IMR-90 (cell line): ENCODE measurements around the gene RPUSD1. TPM values are rescaled to one million over a fixed set of nuclear protein-coding genes. Genes with fewer than 3 reads are reported as not detected.

Source experiments
- ATAC-seq: fragments of 200-7000 bp; cut with Tn5 transposase; 2 replicates; pipeline ENCODE4 v1.9.1; 2020; ENCODE audit warnings: low read depth, mild to moderate bottlenecking, moderate library complexity
- BruUV-seq: library from RNA; stranded (reverse); fragments of 400-500 nt; replicated peaks from 2 replicates; lab custom pipeline; 2021; lab: Mats Ljungman, UMichigan
- CTCF ChIA-PET: fragments of 300-600 bp; formaldehyde crosslinking; extraction: SDS; loops from one replicate; lab custom pipeline; 2021; ENCODE audit warnings: antibody characterized with exemption; lab: Yijun Ruan, JAX
- POLR2A ChIA-PET: fragments of 300-600 bp; sonication (Branson Sonifier 250); formaldehyde crosslinking; loops from one replicate; lab custom pipeline; 2022; ENCODE audit warnings: antibody characterized with exemption; ENCODE audit not compliant: unreplicated experiment; lab: Charles Lee
- DNase-seq: peaks from one replicate; pipeline ENCODE4 v3.0.0; 2013
- H2AFZ ChIP-seq: replicated peaks from 2 replicates; pipeline ENCODE3; 2013; ENCODE audit warnings: low read length, mild to moderate bottlenecking; ENCODE audit not compliant: poor library complexity
- H2AK5ac ChIP-seq: 2 replicates; pipeline ENCODE4 v1.6.1; 2013; ENCODE audit warnings: low read depth, low read length, inconsistent platforms
- H2AK9ac ChIP-seq: replicated peaks from 2 replicates; pipeline ENCODE3; 2013; ENCODE audit warnings: mild to moderate bottlenecking, low read depth, low read length, moderate library complexity; ENCODE audit not compliant: poor library complexity
- H2BK120ac ChIP-seq: 2 replicates; pipeline ENCODE4 v1.6.1; 2013; ENCODE audit warnings: low read depth, low read length, inconsistent platforms
- H2BK15ac ChIP-seq: 3 replicates; pipeline ENCODE4 v1.6.1; 2013; ENCODE audit warnings: low read depth, low read length, inconsistent platforms
- H2BK20ac ChIP-seq: 2 replicates; pipeline ENCODE4 v1.6.1; 2013; ENCODE audit warnings: low read depth, mild to moderate bottlenecking, inconsistent platforms, low read length, moderate library complexity
- H2BK5ac ChIP-seq: 2 replicates; pipeline ENCODE4 v1.6.1; 2013; ENCODE audit warnings: mild to moderate bottlenecking, low read depth, low read length, inconsistent platforms; ENCODE audit not compliant: poor library complexity, severe bottlenecking
- H3K14ac ChIP-seq: replicated peaks from 2 replicates; pipeline ENCODE4 v1.6.1; 2013; ENCODE audit warnings: low read depth, low read length, inconsistent platforms
- H3K18ac ChIP-seq: 2 replicates; pipeline ENCODE4 v1.6.1; 2013; ENCODE audit warnings: low read depth, low read length, control low read depth
- H3K23ac ChIP-seq: 2 replicates; pipeline ENCODE4 v1.6.1; 2013; ENCODE audit warnings: low read depth, low read length, inconsistent platforms
- H3K27ac ChIP-seq: 2 replicates; pipeline ENCODE4 v1.5.1; 2013; ENCODE audit warnings: mild to moderate bottlenecking, control low read depth, low read length; ENCODE audit not compliant: insufficient read depth
- H3K27me3 ChIP-seq: 2 replicates; pipeline ENCODE4 v1.6.1; 2013; ENCODE audit warnings: low read length; ENCODE audit not compliant: control insufficient read depth, insufficient read depth
- H3K36me3 ChIP-seq: 2 replicates; pipeline ENCODE4 v1.6.1; 2013; ENCODE audit warnings: low read length, mixed read lengths; ENCODE audit not compliant: control insufficient read depth, insufficient read depth
- H3K4ac ChIP-seq: 2 replicates; pipeline ENCODE4 v1.6.1; 2013; ENCODE audit warnings: low read depth, low read length, inconsistent platforms
- H3K4me1 ChIP-seq: 2 replicates; pipeline ENCODE4 v1.6.1; 2013; ENCODE audit warnings: low read length, mixed read lengths; ENCODE audit not compliant: control insufficient read depth, insufficient read depth
- H3K4me2 ChIP-seq: 2 replicates; pipeline ENCODE4 v1.6.1; 2013; ENCODE audit warnings: low read depth, mild to moderate bottlenecking, control low read depth, low read length, moderate library complexity
- H3K4me3 ChIP-seq: 2 replicates; pipeline ENCODE4 v1.5.1; 2013; ENCODE audit warnings: low read depth, mild to moderate bottlenecking, control low read depth, low read length, moderate library complexity; ENCODE audit not compliant: insufficient read depth
- H3K56ac ChIP-seq: 2 replicates; pipeline ENCODE4 v1.6.1; 2013; ENCODE audit warnings: low read length, inconsistent platforms; ENCODE audit not compliant: insufficient read depth; ENCODE audit errors: extremely low read depth
- H3K79me1 ChIP-seq, 2 experiments: 2 replicates each; pipeline ENCODE4 v1.6.1; 2013; ENCODE audit warnings: low read length in 2 of 2, inconsistent platforms in 1 of 2, low read depth in 1 of 2
- H3K9ac ChIP-seq: 2 replicates; pipeline ENCODE4 v1.6.1; 2013; ENCODE audit warnings: low read depth, low read length, control low read depth
- H3K9me1 ChIP-seq: 2 replicates; pipeline ENCODE4 v1.6.1; 2013; ENCODE audit warnings: low read length, inconsistent platforms; ENCODE audit not compliant: insufficient read depth
- H3K9me3 ChIP-seq: 2 replicates; pipeline ENCODE4 v1.6.1; 2013; ENCODE audit warnings: low read length; ENCODE audit not compliant: control insufficient read depth, insufficient read depth
- H4K20me1 ChIP-seq: 2 replicates; pipeline ENCODE4 v1.6.1; 2013; ENCODE audit warnings: low read length, inconsistent platforms; ENCODE audit not compliant: insufficient read depth
- H4K5ac ChIP-seq: 2 replicates; pipeline ENCODE4 v1.6.1; 2013; ENCODE audit warnings: mild to moderate bottlenecking, low read depth, low read length, control low read depth
- H4K8ac ChIP-seq, 2 experiments: 2 replicates each; pipeline ENCODE4 v1.6.1; 2013; ENCODE audit warnings: low read depth in 2 of 2, low read length in 2 of 2, control low read depth in 1 of 2, inconsistent platforms in 1 of 2
- H4K91ac ChIP-seq: 2 replicates; pipeline ENCODE4 v1.6.1; 2013; ENCODE audit warnings: low read depth, low read length, inconsistent platforms; ENCODE audit not compliant: insufficient read depth
- BHLHE40 ChIP-seq: fragments of 150-350 bp; IDR thresholded peaks from 2 replicates; pipeline ENCODE4 v1.6.1; 2016; ENCODE audit warnings: mild to moderate bottlenecking, low read depth, low read length
- CEBPB ChIP-seq: IDR thresholded peaks from 2 replicates; pipeline ENCODE4 v1.6.1; 2012; ENCODE audit warnings: low read depth, low read length, improper control_type of control experiment
- CHD1 ChIP-seq: IDR thresholded peaks from 2 replicates; pipeline ENCODE4 v1.6.1; 2012; ENCODE audit warnings: low read depth, low read length, improper control_type of control experiment
- FOS ChIP-seq: fragments of 150-350 bp; IDR thresholded peaks from 2 replicates; pipeline ENCODE4 v1.6.1; 2016; ENCODE audit warnings: low read depth, low read length
- MAFK ChIP-seq: IDR thresholded peaks from 2 replicates; pipeline ENCODE4 v1.6.1; 2012; ENCODE audit warnings: low read depth, low read length, improper control_type of control experiment
- MAZ ChIP-seq: IDR thresholded peaks from 2 replicates; pipeline ENCODE4 v1.6.1; 2012; ENCODE audit warnings: low read depth, mild to moderate bottlenecking, low read length, improper control_type of control experiment, moderate library complexity, borderline replicate concordance
- MXI1 ChIP-seq: IDR thresholded peaks from 2 replicates; pipeline ENCODE4 v1.6.1; 2012; ENCODE audit warnings: low read depth, mild to moderate bottlenecking, low read length, moderate library complexity, borderline replicate concordance
- NFE2L2 ChIP-seq: fragments of 150-350 bp; IDR thresholded peaks from 2 replicates; pipeline ENCODE4 v1.6.1; 2016; ENCODE audit warnings: low read depth, mild to moderate bottlenecking, low read length
- POLR2A ChIP-seq: IDR thresholded peaks from 2 replicates; pipeline ENCODE4 v1.6.1; 2012; ENCODE audit warnings: mild to moderate bottlenecking, low read depth, low read length
- RAD21 ChIP-seq: IDR thresholded peaks from 2 replicates; pipeline ENCODE4 v1.6.1; 2012; ENCODE audit warnings: low read length, improper control_type of control experiment
- RCOR1 ChIP-seq: IDR thresholded peaks from 2 replicates; pipeline ENCODE4 v1.6.1; 2012; ENCODE audit warnings: mild to moderate bottlenecking, low read length, improper control_type of control experiment; ENCODE audit not compliant: insufficient replicate concordance
- RFX5 ChIP-seq: IDR thresholded peaks from 2 replicates; pipeline ENCODE4 v1.8.0; 2012; ENCODE audit warnings: low read depth, mild to moderate bottlenecking, low read length, moderate library complexity
- SMC3 ChIP-seq: fragments of 150-350 bp; IDR thresholded peaks from 2 replicates; pipeline ENCODE4 v1.6.1; 2016; ENCODE audit warnings: low read depth, mild to moderate bottlenecking, antibody characterized with exemption, low read length, moderate library complexity
- WGBS, 2 experiments: methylation state at CpG; one replicate each; pipeline versions ENCODE4 v1.1.5 to v1.1.7; 2013; ENCODE audit warnings: missing lambda C conversion rate in 2 of 2; ENCODE audit not compliant: insufficient read length in 1 of 2; ENCODE audit errors: extremely low coverage in 2 of 2; 5-methylcytosine and 5-hydroxymethylcytosine counted together
- dilution Hi-C: fragments of 300-500 bp; cut with HindIII; formaldehyde crosslinking; loops from one replicate; pipeline ENCODE4 v1.14.3; 2018; ENCODE audit warnings: low sequenced_read_pairs; ENCODE audit not compliant: unreplicated experiment
- in situ Hi-C: fragments of 300-500 bp; cut with MboI; formaldehyde crosslinking; loops from 3 replicates; pipeline ENCODE4 v1.14.3; 2019; ENCODE audit warnings: low sequenced_read_pairs, inconsistent platforms, mixed read lengths
- intact Hi-C: fragments of 100-400 bp; cut with micrococcal nuclease; formaldehyde crosslinking; loops from 2 replicates; pipeline ENCODE4 v1.10.0; 2022
- polyA plus RNA-seq, 3 experiments: library from polyadenylated mRNA; depleted of rRNA; stranded (reverse); fragments of >200 nt; gene quantifications; 2 replicates each; pipeline ENCODE4 v1.2.3, GENCODE V29; 2012; ENCODE audit warnings: low replicate concordance in 1 of 3
- total RNA-seq: library from RNA; depleted of rRNA; stranded (reverse); fragments of >200 nt; gene quantifications from 2 replicates; pipeline ENCODE4 v1.2.3, GENCODE V29; 2012
- TF ChIP-seq, protein P1 (sequence below): fragments of 150-350 bp; IDR thresholded peaks from 2 replicates; pipeline ENCODE4 v1.6.1; 2017; ENCODE audit warnings: mild to moderate bottlenecking, antibody characterized with exemption, low read length, low read depth
- TF ChIP-seq, protein P2 (sequence below): fragments of 150-350 bp; IDR thresholded peaks from 2 replicates; pipeline ENCODE4 v1.6.1; 2016; ENCODE audit warnings: low read depth, mild to moderate bottlenecking, low read length, moderate library complexity, borderline replicate concordance
- TF ChIP-seq, protein P3 (sequence below): conservative IDR thresholded peaks from 2 replicates; pipeline ENCODE4 v1.5.1; 2012; ENCODE audit warnings: mild to moderate bottlenecking, low read depth, low read length, improper control_type of control experiment

The RPUSD1 gene
- total and polyA plus RNA-seq, 2 of the 4 experiments (the other 2 are of a cell fraction) = 13.1 to 32.3 TPM

DNA sequence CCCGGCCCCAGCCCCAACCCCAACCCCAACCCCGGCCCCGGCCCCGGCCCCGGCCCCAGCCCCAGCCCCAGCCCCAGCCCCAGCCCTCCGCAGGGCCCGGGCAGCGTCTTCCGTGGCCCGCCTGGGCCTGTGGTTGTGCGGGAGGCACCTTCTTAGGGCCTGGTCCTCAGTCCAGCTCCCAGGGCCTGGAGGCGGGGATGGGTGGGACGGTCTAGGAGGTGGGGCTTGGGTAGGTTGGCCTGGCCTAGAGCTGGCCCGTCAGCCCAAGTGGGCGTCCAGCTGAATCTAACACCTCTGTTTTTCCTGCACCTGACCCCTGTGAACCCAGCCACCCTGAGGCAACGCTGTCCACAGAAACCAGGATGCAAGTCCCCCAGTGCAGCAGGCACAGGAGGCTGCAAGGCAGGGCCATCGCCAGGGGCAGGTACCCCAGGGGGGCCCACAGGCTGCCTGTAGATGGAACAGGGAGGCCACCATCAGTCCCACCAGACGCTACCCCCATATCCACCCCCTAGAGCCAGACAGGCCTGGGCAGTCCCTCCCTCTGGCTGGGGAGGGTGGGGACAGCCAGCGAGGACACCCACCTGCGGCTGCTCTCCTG lies 18.9 kb downstream of the RPUSD1 start:
- Histone ChIP-seq H3K4me2 (no peak overlapping the region), H4K8ac (no peak overlapping the region), H2BK120ac (no peak overlapping the region), H2BK20ac (no peak overlapping the region), H3K23ac (no peak overlapping the region), H3K79me1 (no peaks in the 10 kb centered on the region), H3K14ac (no peak overlapping the region), H4K91ac (no peak overlapping the region), H3K4ac (no peak overlapping the region), H2BK15ac (no peak overlapping the region), H3K36me3 (no peaks in the 10 kb centered on the region), H3K4me3 (no peak overlapping the region), H3K18ac (no peak overlapping the region), H2BK5ac (no peak overlapping the region), H2AK5ac (no peak overlapping the region), H3K4me1 (no peaks in the 10 kb centered on the region), H2AFZ (no peak overlapping the region), H3K9me1 (no peaks in the 10 kb centered on the region), H3K27ac (no peak overlapping the region), H4K5ac (no peak overlapping the region), H3K9ac (no peak overlapping the region), H2AK9ac (no peak overlapping the region), H3K56ac (no peak overlapping the region), H4K20me1 (no peaks in the 10 kb centered on the region), H3K9me3 (no peaks in the 10 kb centered on the region), H3K27me3 (no peaks in the 10 kb centered on the region)
- intact Hi-C loops = no loop called here
- DNase-seq (no peak), ATAC-seq (no peak)
- ChIA-PET CTCF (no interaction called here), POLR2A (no interaction called here)
- no peak for TF ChIP-seq RFX5
- TF ChIP-seq SMC3 = no peak
- no peak for TF ChIP-seq MAFK
- TF ChIP-seq, protein P1, sequence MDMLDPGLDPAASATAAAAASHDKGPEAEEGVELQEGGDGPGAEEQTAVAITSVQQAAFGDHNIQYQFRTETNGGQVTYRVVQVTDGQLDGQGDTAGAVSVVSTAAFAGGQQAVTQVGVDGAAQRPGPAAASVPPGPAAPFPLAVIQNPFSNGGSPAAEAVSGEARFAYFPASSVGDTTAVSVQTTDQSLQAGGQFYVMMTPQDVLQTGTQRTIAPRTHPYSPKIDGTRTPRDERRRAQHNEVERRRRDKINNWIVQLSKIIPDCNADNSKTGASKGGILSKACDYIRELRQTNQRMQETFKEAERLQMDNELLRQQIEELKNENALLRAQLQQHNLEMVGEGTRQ = no peak
- TF ChIP-seq BHLHE40 = no peak
- no peak for TF ChIP-seq POLR2A
- no peak for TF ChIP-seq MXI1
- TF ChIP-seq, protein P2, sequence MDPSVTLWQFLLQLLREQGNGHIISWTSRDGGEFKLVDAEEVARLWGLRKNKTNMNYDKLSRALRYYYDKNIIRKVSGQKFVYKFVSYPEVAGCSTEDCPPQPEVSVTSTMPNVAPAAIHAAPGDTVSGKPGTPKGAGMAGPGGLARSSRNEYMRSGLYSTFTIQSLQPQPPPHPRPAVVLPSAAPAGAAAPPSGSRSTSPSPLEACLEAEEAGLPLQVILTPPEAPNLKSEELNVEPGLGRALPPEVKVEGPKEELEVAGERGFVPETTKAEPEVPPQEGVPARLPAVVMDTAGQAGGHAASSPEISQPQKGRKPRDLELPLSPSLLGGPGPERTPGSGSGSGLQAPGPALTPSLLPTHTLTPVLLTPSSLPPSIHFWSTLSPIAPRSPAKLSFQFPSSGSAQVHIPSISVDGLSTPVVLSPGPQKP = no peak
- no peak for TF ChIP-seq FOS
- no peak for TF ChIP-seq RAD21
- TF ChIP-seq RCOR1 = no peak
- TF ChIP-seq NFE2L2 = no peak
- no peak for TF ChIP-seq MAZ
- TF ChIP-seq CHD1 = no peak
- TF ChIP-seq, protein P3, sequence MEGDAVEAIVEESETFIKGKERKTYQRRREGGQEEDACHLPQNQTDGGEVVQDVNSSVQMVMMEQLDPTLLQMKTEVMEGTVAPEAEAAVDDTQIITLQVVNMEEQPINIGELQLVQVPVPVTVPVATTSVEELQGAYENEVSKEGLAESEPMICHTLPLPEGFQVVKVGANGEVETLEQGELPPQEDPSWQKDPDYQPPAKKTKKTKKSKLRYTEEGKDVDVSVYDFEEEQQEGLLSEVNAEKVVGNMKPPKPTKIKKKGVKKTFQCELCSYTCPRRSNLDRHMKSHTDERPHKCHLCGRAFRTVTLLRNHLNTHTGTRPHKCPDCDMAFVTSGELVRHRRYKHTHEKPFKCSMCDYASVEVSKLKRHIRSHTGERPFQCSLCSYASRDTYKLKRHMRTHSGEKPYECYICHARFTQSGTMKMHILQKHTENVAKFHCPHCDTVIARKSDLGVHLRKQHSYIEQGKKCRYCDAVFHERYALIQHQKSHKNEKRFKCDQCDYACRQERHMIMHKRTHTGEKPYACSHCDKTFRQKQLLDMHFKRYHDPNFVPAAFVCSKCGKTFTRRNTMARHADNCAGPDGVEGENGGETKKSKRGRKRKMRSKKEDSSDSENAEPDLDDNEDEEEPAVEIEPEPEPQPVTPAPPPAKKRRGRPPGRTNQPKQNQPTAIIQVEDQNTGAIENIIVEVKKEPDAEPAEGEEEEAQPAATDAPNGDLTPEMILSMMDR = no peak
- no peak for TF ChIP-seq CEBPB
- dilution Hi-C loops = no loop called here
- no TSS peak for BruUV-seq
- in situ Hi-C loops = no loop called here
- WGBS, 2 experiments = 29% methylated on average over 5 of the region's 20 CpGs; no CpG with 5 or more reads in 1 of the 2 experiments
